ENCODE measurements around the gene FAM120A.

Gene FAM120A

GRCh38 chr9:93451849-93452709 lies 594 bp downstream of the FAM120A start:
- DNase-seq = no peak

DNA sequence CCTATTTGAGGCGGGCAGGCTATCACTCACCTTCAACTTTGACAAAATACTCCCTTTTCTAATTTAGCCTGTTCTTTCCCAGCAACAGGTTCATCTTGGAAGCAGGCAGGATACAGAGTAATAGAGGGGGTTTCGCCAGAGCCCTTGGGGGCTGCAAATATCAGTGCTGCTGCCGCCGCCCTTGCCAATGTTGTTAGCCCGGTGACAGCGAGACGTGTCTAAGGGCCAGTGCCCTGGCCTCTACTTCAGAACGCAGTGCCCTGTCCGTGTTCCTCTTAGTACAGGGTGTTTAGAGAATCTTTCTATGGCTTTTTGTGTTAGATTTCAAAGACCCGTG lies 1.2 kb downstream of the FAM120A start:
- DNase-seq = no peak

DNA sequence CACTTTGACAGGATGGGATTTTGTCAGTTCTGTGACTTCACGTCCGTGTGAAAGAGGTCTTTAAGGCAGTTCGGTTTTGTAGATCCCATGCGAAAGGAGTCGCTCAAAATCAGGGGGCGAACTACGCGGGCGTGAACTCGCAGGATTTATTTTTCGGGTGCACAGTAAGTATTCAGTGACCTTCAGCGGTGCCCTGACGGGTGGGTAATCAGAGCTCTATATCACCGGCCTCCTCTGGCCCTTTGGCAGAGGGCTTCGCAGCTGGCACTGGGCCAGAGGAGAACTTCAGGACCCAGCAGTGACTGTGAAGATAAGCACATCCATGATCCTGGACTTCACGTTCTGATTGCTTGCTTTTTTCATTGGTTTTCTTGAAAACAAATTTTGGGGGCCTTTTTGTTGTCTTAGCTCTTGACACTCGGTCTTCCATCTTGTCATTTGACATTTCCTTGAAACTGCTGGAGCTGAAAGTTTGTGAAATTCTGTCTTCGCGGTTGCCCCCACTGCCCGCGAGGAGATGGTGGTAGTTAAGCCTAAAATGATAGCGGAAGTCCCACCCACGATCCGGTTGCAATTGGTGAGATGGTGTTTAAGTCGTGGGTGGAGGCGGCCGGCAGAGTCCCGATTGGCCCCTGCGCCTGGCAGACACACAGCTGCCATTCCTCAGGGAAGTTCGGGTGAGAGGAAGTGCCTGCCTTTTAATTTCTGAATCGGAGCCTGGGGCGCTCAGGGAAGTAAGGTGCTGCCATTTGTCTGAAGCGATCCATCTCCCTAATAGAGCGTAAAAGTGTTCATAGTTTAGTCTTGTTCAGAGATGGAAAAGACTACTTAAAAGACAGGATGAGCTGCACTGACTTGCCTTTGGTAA lies 1.8 kb downstream of the FAM120A start, which contains the start of gene FAM120AOS:
TSS of gene FAM120AOS (minus strand) at position 535 of the 868 bp plus-strand sequence. CDS start 872 bp downstream, outside the sequence.
- DNase-seq = peak; percentile 83

GRCh38 chr9:93456022-93456421 lies 4.5 kb downstream of the FAM120A start:
- no peak for DNase-seq

GRCh38 chr9:93456504-93456903 lies 5.0 kb downstream of the FAM120A start:
- DNase-seq = no peak

- no peak for DNase-seq
Measured at GRCh38 chr9:93457006-93457405, 5.5 kb downstream of the FAM120A start.

GRCh38 chr9:93458712-93459111 lies 7.2 kb downstream of the FAM120A start:
- DNase-seq = no peak

- no peak for DNase-seq
Measured at GRCh38 chr9:93459432-93459847, 8.0 kb downstream of the FAM120A start.

DNA sequence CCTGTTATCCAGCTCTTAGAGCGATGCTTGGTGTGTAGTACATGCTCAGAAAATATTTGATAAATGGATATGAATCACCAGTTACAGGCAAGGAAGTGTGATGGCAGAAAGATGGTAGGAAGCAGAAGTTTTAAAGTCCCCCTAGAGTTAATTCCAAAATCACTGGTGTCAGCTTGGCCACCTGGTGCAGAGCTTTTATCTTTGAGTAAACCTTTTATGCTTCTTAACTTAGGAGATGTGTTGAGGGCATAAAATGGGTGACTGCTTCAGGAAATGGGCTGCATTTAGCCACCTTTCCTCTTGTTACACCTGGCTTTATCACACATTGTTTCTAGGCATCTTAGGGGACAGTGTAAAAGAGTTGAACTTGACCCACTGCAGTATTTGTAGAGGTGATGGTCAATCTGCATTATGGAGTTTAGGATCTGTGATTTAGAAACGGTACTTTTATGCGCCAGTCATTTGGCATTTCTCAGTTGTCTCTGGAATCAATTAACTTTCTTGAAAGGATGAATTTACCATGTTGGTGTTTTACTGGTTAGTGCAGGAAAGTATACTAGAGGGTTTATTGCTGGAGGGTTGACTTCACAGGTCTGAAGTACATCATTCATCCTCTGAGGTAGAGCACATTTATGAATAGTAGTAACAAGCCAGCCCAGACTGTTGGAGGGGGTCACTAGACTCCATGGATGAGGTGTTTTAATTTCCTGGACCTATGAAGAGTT lies 9.4 kb downstream of the FAM120A start:
- no peak for DNase-seq

GRCh38 chr9:93461414-93461743 lies 9.9 kb downstream of the FAM120A start:
- no peak for DNase-seq

DNA sequence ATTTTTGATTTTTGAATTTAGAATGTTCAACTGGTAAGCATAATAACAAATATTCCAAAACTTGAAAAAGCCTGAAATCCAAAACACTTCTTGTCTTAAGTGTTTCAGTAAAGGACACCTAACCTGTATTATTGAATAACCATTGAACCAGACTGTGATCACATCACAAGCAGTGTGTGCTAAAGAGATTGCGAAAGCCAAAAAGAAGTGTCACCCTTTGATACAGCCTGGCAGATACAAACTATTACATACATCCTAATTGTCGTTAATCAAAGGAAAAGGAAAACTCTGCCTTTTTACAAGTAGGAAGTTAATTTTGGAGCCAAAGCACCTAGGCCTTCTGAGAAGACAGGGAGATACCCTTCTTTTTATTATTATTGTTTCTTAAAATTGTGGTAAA lies 10.3 kb downstream of the FAM120A start:
- DNase-seq = no peak

- DNase-seq = no peak
Measured at GRCh38 chr9:93463638-93464248, 12.3 kb downstream of the FAM120A start.

DNA sequence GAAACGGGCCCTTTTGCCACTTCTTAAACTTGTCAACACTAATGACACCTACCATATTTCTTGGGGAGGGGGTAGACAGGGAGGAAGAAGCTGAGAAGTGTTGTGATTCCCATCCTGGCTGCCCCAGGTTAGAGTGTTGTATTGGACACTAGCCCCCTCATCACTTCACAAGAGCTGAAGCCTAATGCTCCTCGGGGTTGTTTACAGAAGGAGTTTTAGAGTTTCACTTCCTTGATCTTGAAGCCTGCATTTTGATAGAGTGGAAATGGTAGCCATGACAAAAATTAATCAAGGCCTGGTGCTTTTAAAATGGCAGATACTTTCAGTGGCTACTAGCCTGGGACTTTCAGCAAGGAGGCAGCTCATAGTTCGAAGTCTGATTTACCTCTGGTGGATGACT lies 12.9 kb downstream of the FAM120A start:
- DNase-seq = no peak

GRCh38 chr9:93464876-93465275 lies 13.4 kb downstream of the FAM120A start:
- no peak for DNase-seq

GRCh38 chr9:93465855-93466254 lies 14.4 kb downstream of the FAM120A start:
- no peak for DNase-seq

- DNase-seq = no peak
Measured at GRCh38 chr9:93466416-93467061, 15.1 kb downstream of the FAM120A start.

- no peak for DNase-seq
Measured at GRCh38 chr9:93467062-93467416, 15.6 kb downstream of the FAM120A start.

DNA sequence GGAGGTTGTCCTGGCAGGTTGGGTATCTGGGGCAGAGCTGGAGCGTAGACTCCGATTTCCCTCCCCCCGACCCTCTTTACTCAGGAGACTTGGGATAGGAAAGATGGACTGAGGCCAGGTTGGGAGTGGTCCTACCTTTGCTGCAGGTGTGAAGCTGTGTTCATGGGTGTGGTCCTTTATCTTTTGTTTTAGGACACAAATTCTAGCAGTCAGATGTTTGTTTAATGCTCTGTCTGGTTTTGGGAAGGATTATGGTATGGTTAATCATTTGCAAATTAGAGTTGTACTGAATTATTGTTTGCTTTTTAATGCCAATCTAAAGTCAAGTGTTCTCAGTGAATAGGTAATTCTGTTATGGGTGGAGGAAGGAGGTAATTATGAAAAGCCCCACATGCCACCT lies 16.0 kb downstream of the FAM120A start:
- DNase-seq = no peak

- DNase-seq = no peak
Measured at GRCh38 chr9:93468763-93469456, 17.4 kb downstream of the FAM120A start.

- DNase-seq = no peak
Measured at GRCh38 chr9:93470391-93470790, 18.9 kb downstream of the FAM120A start.

DNA sequence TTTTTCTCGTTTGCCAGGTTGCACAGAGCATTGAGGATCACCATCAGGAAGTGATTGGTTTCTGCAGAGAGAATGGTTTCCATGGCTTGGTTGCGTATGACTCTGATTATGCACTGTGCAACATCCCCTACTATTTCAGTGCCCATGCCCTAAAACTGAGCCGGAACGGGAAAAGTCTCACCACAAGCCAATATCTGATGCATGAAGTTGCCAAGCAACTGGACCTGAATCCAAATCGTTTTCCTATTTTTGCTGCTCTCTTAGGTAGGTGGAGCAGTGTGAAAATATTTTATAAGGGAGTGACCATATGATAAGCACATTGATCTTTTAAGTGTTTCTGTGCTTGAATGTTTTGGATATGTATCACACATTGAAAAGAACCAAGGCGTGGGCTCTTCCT lies 19.6 kb downstream of the FAM120A start:
- no peak for DNase-seq

DNA sequence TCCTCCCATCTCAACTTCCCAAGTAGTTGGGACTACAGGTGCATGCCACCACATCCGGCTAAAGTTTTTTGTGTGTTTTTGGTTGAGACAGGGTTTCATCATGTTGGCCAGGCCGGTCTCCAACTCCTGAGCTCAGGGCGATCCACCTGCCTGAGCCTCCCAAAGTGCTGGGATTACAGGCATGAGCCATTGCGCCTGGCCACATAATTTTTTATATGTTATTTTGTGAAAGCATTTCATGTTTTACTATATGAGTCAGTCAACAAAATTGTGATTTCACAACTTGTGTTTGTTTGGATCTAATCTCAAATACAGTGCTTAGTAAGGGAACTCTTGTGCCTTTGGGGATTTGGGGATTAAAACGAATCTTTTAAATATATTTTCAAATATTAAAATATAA lies 21.9 kb downstream of the FAM120A start:
- DNase-seq = no peak

Data from NCI-H1930 (cell line).